HG03039 (cell line): ENCODE measurements around the gene TMEM187.

Experiments used
- ATAC-seq: cut with Tn5 transposase; IDR thresholded peaks from one replicate; pipeline ENCODE4 v1.9.1; 2021; ENCODE audit warnings: mild to moderate bottlenecking, moderate library complexity; ENCODE audit not compliant: unreplicated experiment

The TMEM187 gene

DNA sequence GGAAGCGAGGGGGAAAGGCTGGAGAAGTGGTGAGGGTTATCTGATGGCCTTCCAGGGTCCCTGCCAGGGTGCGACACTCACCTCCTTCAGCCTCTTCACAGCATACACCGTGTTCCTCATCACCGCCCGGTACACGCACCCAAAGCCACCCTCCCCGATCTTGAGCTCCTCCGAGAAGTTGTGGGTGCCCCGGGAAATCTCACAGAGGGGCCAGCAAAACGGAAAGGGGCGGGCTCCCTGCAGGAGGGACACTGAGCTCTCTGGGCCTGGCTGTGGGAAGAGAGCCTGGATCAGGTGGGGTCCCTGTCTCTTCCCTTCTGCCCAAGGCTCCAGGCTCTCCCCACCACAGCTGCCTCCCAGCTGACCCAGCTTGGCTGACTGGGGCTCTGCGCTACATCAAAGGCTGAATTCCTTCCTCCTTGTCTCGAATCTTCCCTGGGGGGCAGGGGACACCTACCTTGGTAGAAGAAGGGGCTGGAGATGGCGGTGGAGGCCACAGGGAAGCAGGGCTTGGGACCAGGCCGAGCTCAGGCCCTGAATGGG is 46.0 kb downstream of the TMEM187 start:
- ATAC-seq, result no peak

DNA sequence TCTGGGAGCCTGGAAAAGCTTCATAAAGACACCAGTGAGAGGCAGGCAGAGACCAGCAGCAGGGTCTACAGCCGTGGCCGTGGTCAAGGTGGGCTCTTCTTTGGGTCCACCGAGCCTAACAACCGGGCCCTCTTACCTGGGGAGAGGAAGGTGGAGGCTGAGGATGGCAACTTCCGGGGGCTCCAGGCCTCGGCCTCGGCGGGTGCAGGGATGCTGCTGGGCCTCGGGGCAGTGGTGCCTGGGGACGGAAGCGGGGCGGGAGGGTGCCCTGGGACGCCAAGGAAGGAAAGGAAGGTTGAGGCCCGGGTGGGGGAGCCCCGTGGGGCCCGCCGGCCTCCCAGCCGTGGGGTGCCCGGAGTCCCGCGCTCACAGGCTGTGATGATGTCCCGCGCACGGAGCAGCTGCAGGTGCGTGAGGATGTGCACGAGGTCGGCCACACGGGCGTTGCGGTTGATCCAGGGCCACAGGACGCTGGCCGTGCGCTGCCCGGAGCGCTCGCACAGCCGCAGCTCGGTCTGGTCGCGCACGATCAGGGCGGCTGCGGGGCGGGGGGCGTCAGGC is 46.6 kb downstream of the TMEM187 start:
- ATAC-seq, result no peak

DNA sequence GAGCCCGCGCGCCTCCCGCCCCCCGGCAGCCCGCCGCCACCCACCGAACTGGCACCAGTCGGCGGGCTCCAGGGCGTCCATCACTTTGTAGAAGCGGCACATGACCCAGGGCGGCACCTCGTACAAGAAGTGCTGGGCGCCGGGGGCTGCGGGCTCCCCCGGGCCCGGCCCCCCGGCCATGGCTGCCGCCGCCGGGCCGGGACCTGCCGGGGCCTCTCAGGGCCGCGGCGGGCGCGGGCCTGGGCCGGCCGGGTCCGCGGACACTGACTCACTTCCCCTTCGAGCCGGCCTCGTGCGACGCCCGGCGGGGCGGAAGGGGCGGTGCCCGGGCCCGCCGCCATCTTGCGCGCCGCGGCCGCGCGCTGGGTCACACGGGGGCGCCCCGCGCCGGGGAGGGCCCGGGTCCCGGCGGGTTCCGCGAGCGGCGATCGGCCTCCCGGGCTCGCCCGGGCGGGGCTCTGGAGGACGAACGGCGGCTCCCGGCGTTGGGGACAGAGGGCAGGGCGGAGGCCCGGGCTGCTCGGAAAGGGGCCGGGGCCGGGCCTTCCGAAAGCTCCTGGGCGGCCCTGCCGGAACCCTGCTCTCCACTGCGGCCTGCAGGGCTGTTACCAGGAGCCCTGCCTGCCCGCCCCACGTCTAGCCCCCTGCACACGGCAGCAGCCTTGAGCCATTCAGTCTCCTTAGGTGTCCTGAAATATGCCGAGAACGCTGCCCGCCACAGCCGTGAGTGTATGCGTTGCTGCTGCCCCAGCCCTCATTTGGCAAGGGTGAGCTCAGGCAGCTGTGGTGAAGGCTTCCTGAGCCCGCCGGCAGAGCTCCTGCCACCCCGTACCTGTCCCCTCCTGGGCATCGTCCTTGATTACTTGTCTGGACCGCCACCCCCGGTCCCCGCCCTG is 47.3 kb downstream of the TMEM187 start, which contains the start of gene IRAK1:
Gene IRAK1, minus strand, starts transcription at position 270 of the 896 bp plus-strand sequence. Its CDS starts 90 bp downstream, at position 180.
- ATAC-seq, result no peak

DNA sequence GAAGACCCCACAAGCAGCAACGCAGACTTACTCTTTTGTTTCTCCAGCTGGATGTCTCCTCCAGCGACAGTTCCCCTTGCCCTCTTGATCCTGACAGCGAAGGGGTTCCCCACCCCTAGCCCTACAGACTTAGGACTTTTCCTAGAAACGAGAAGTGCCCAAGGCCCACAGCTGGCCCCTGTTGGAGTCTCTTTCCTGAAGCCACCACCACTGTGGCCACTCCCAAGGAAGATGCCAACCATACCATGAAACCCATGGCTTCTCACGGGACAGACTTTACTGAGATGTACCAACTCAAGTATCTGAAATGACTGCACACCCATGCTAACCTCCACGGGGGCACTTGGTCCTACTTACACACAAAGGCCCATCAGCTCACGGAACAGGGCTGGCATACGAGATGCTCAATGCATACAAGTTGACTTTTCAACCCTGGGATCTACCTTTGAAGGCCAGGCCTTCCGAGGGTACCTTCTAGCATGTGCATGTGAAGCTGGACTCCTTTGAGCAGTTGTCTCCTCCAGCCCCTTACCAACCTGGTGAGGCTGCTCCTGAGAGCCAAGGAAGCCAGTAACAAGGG is 48.1 kb downstream of the TMEM187 start:
- ATAC-seq, result no peak

- no peak for ATAC-seq
Observed at GRCh38 chrX:154021131-154021611, 48.6 kb downstream of the TMEM187 start.

DNA sequence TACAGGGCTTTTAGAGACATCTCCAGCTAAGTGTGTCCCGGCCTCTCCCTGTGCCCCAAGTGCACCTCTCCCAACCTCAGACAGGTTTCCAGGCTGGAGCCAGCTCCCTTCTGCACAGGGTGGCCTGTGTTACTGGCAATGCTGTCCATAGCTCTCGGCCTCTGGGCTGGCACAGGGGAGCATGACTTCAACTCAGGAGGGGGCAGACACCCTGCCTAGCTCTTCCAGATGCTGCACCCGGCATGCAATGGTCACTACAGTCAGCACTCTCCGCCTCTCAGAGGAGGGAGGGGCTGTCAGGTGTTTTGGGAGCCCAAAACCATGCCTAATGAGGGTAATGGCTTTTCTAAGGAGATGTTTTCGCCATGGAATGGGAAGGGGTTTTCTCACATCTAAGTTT is 49.6 kb downstream of the TMEM187 start:
- ATAC-seq, result no peak

DNA sequence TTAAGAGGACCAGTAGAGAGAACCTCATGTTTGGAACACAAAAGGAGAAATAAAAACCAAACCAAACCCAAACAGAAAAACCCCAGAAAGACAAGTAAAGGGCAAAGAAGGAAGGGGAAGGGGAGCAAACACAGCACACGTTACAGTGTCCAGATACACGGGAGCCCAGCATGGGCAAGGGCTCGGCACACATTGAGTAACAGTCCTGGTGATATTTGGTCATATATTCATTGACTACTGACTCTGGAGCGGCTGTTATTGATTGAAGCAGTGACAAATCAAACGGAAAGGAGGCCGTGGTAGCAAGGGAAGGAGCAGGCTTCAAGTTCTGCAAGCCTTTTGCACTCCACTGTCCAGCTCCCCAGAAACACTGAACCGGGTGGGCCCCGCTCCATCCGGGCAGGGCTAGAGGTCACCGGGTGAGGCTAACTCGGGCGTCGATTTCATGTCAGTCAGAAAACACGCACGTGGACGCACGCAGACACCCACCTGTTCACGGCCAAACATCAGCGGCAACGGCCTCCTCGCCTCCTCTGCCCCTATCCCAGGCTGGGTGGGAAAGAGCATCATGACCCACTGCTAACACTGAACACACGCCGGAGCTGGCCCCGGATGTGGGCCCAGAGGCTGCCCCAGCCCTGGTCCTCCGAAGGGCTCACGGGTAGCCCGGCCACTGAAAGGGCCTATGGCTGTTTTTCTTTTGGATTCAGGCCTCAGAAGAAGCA is 50.9 kb downstream of the TMEM187 start:
- no peak for ATAC-seq

GRCh38 chrX:154024271-154024670 is 51.7 kb downstream of the TMEM187 start:
- ATAC-seq, result no peak

- no peak for ATAC-seq
Observed at GRCh38 chrX:154025230-154025629, 52.7 kb downstream of the TMEM187 start.

GRCh38 chrX:154026136-154027021 is 53.8 kb downstream of the TMEM187 start:
- ATAC-seq, result no peak

- no peak for ATAC-seq
Observed at GRCh38 chrX:154027022-154027402, 54.5 kb downstream of the TMEM187 start.

- no peak for ATAC-seq
Observed at GRCh38 chrX:154027986-154028385, 55.4 kb downstream of the TMEM187 start.

DNA sequence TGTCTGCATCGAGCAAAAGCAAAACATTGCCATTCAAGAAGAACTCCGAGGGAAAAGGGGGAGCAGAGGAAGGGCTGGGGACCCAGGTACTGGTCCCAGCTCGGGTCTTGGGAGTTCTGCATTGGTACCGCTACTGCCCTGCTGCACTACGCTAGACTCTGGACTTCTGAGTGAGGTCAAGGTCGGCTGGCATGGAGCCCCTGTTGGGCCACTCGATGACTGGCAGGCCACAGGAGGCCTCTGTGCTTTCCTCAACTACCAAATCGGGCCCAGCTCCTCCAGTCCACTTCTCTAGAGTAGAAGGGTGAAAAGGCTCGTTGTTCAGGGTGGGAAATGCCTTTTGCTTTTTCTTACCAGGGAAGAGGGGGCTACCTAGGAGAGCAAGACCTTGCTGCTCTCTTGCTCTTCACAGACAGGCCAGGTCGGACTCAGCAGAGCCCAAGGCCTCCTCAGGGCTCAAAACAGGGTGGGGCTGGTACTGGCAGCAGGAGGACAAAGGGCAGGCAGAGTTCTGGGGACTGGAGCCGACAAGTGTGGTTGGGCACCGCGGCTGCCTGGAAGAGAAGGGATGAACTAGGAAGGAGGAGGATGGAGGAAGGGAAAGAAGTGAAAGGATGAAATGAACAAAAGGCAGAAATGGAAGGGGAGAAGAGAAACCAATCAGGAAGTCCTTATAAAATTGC is 56.1 kb downstream of the TMEM187 start:
- no peak for ATAC-seq

DNA sequence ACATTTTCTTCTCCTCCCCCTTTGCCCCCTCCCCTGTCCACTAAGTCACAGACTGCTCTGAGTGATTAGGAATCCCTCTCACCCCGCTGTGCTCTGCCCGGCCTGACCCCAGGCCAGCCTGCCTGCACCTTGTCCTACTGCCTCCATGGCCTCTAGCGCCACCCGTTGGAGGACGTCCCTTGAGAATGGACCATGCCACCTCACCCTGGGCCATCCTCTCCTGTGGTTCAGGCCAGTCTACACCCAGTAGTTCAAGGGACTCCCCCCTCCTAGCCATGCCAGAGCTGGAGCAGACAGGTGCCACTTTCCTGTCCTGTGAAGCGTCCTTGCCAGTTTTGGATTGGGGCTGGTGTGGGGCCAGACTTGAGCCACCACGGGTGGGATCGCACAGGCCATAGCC is 56.9 kb downstream of the TMEM187 start:
- ATAC-seq, result no peak

GRCh38 chrX:154030266-154030665 is 57.7 kb downstream of the TMEM187 start:
- ATAC-seq, result no peak

DNA sequence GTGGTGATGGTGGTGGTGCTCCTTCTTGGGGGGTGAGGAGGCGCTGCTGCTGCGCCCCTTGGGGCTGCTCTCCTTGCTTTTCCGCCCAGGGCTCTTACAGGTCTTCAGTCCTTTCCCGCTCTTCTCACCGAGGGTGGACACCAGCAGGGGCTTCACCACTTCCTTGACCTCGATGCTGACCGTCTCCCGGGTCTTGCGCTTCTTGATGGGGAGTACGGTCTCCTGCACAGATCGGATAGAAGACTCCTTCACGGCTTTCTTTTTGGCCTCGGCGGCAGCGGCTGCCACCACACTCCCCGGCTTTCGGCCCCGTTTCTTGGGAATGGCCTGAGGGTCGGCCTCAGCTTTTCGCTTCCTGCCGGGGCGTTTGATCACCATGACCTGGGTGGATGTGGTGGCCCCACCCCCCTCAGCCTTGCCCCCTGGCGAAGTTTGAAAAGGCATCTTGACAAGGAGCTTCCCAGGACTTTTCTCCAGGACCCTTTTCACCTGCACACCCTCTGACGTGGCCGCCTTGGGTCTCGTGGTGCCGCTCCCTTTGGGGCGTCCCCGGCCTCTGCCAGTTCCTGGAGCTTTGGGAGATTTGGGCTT is 58.3 kb downstream of the TMEM187 start:
- no peak for ATAC-seq

- ATAC-seq, result no peak
Observed at GRCh38 chrX:154032160-154032559, 59.6 kb downstream of the TMEM187 start.

DNA sequence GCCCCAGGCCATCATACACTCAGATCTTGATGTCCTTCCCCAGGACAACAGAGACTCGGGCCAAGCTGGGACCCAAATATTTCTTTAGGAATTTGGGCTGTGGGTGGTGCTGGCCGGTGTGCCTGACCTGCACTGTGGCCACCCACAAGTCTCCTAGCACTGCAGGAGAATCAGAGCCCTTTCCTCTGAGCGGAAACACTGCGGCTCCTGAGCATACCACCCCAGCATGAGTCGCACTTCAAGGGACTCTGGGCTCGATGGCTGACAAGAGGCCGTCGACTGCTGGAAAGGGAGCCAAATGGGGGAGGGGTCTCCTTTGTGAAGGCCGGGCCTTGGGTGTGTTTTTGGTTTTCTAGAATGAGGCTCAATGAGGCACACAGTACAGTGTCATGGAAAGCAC is 60.1 kb downstream of the TMEM187 start:
- no peak for ATAC-seq
